GM23338 (cell line): ENCODE data around the gene IDH2. TPM values are rescaled to one million over a fixed set of nuclear protein-coding genes. Genes with fewer than 3 reads are reported as not detected.

Experiments
- ATAC-seq: fragments of 200-7000 bp; cut with Tn5 transposase; 3 replicates; pipeline ENCODE4 v1.9.1; 2020
- DNase-seq: peaks from one replicate; pipeline ENCODE4 v3.0.0-alpha.2; 2015; ENCODE audit warnings: low spot score
- H2AFZ ChIP-seq: fragments of 200-600 bp; sonication (generic); 2 replicates; pipeline ENCODE4 v1.8.0; 2016; ENCODE audit warnings: antibody characterized with exemption, mild to moderate bottlenecking, moderate library complexity
- H3F3A ChIP-seq: fragments of 200-600 bp; sonication (generic); replicated peaks from 2 replicates; pipeline ENCODE4 v1.8.0; 2017; ENCODE audit warnings: antibody characterized with exemption, mixed run types, low read depth
- H3K27ac ChIP-seq: fragments of 200-600 bp; sonication (generic); 2 replicates; pipeline ENCODE4 v1.6.1; 2016; ENCODE audit warnings: low read depth
- H3K27me3 ChIP-seq: fragments of 200-600 bp; sonication (generic); 2 replicates; pipeline ENCODE4 v1.8.0; 2016; ENCODE audit warnings: mild to moderate bottlenecking, mixed run types, moderate library complexity; ENCODE audit not compliant: insufficient read depth
- H3K36me3 ChIP-seq: fragments of 200-600 bp; sonication (generic); 2 replicates; pipeline ENCODE4 v1.8.0; 2016; ENCODE audit warnings: mild to moderate bottlenecking; ENCODE audit not compliant: insufficient read depth
- H3K4me1 ChIP-seq: fragments of 200-600 bp; sonication (generic); 2 replicates; pipeline ENCODE4 v1.8.0; 2016; ENCODE audit warnings: mild to moderate bottlenecking, moderate library complexity; ENCODE audit not compliant: insufficient read depth
- H3K4me2 ChIP-seq: fragments of 200-600 bp; sonication (generic); 2 replicates; pipeline ENCODE4 v1.7.1; 2017; ENCODE audit warnings: mixed run types
- H3K4me3 ChIP-seq: fragments of 200-600 bp; sonication (generic); 2 replicates; pipeline ENCODE4 v1.6.1; 2016; ENCODE audit warnings: mixed run types
- H3K79me2 ChIP-seq: fragments of 200-600 bp; sonication (generic); replicated peaks from 2 replicates; pipeline ENCODE4 v1.8.0; 2017; ENCODE audit warnings: mild to moderate bottlenecking; ENCODE audit not compliant: insufficient read depth
- H3K9me2 ChIP-seq: fragments of 200-600 bp; sonication (generic); 2 replicates; pipeline ENCODE4 v1.8.0; 2017; ENCODE audit not compliant: insufficient read depth
- H4K20me1 ChIP-seq: fragments of 200-600 bp; sonication (generic); replicated peaks from 2 replicates; pipeline ENCODE4 v1.8.0; 2017; ENCODE audit warnings: mild to moderate bottlenecking; ENCODE audit not compliant: insufficient read depth
- H3K27ac Mint-ChIP-seq: 2 replicates; pipeline ENCODE4 v1.8.0; 2020; ENCODE audit warnings: inconsistent platforms, mild to moderate bottlenecking, moderate library complexity, mixed read lengths
- H3K27me3 Mint-ChIP-seq: 3 replicates; pipeline ENCODE4 v1.8.0; 2022; ENCODE audit warnings: low read depth, mild to moderate bottlenecking, moderate library complexity, mixed read lengths, inconsistent platforms; ENCODE audit not compliant: insufficient read depth, poor library complexity
- H3K36me3 Mint-ChIP-seq: 3 replicates; pipeline ENCODE4 v1.8.0; 2021; ENCODE audit warnings: low read depth, mild to moderate bottlenecking, inconsistent platforms, moderate library complexity, mixed read lengths
- H3K4me1 Mint-ChIP-seq: 3 replicates; pipeline ENCODE4 v1.8.0; 2020; ENCODE audit warnings: mild to moderate bottlenecking, inconsistent platforms, mixed read lengths
- H3K4me3 Mint-ChIP-seq: 3 replicates; pipeline ENCODE4 v1.8.0; 2021; ENCODE audit warnings: moderate library complexity, mild to moderate bottlenecking, inconsistent platforms, mixed read lengths
- H3K9me3 Mint-ChIP-seq: 3 replicates; pipeline ENCODE4 v1.8.0; 2020; ENCODE audit warnings: moderate library complexity, mild to moderate bottlenecking, inconsistent platforms, mixed read lengths
- CREB1 ChIP-seq: fragments of 250-450 bp; sonication (Bioruptor Pico); IDR thresholded peaks from 2 replicates; pipeline ENCODE4 v1.5.0; 2020; ENCODE audit warnings: low read depth, mild to moderate bottlenecking, moderate library complexity
- EZH2 ChIP-seq: fragments of 200-600 bp; sonication (generic); IDR thresholded peaks from one replicate; pipeline ENCODE4 v1.8.0; 2017; ENCODE audit warnings: antibody characterized with exemption, mild to moderate bottlenecking, low read depth; ENCODE audit not compliant: unreplicated experiment
- EZH2phosphoT487 ChIP-seq: fragments of 200-600 bp; sonication (generic); IDR thresholded peaks from one replicate; pipeline ENCODE4 v1.8.1; 2018; ENCODE audit warnings: antibody characterized with exemption; ENCODE audit not compliant: unreplicated experiment
- JUNB ChIP-seq: IDR thresholded peaks from one replicate; pipeline ENCODE4 v1.6.1; 2016; ENCODE audit warnings: antibody characterized with exemption; ENCODE audit not compliant: unreplicated experiment
- NANOG ChIP-seq: IDR thresholded peaks from 2 replicates; pipeline ENCODE4 v1.6.1; 2016; ENCODE audit warnings: antibody characterized with exemption, borderline replicate concordance
- POLR2AphosphoS5 ChIP-seq: IDR thresholded peaks from 2 replicates; pipeline ENCODE4 v1.6.1; 2016; ENCODE audit warnings: antibody characterized with exemption, low read depth
- STAT1 ChIP-seq: IDR thresholded peaks from one replicate; pipeline ENCODE4 v1.6.1; 2016; ENCODE audit warnings: antibody characterized with exemption; ENCODE audit not compliant: unreplicated experiment
- ZNF114 ChIP-seq: fragments of 250-450 bp; sonication (Bioruptor Pico); IDR thresholded peaks from 2 replicates; pipeline ENCODE4 v1.5.0; 2020; ENCODE audit warnings: mild to moderate bottlenecking, moderate library complexity
- ZNF331 ChIP-seq: fragments of 250-450 bp; sonication (Bioruptor Pico); IDR thresholded peaks from 2 replicates; pipeline ENCODE4 v1.5.0; 2020; ENCODE audit warnings: low read depth, mild to moderate bottlenecking, moderate library complexity
- polyA plus RNA-seq: library from polyadenylated mRNA; unstranded; fragments of >200 nt; fragmentation: Nextera tagmentation; extraction: Ambion mirVana; gene quantifications from 2 replicates; pipeline ENCODE4 v1.2.1, GENCODE V29; 2016
- total RNA-seq: library from RNA; depleted of rRNA; stranded (reverse); fragments of >200 nt; shearing (Covaris generic); gene quantifications from 2 replicates; pipeline ENCODE4 v1.2.3, GENCODE V29; 2014
- TF ChIP-seq, protein P1 (sequence below): fragments of 250-450 bp; sonication (Bioruptor Pico); IDR thresholded peaks from 2 replicates; pipeline ENCODE4 v1.5.0; 2020; ENCODE audit warnings: mild to moderate bottlenecking, moderate library complexity
- TF ChIP-seq, protein P2 (sequence below): IDR thresholded peaks from one replicate; pipeline ENCODE4 v1.6.1; 2018; ENCODE audit warnings: antibody characterized with exemption; ENCODE audit not compliant: unreplicated experiment
- TF ChIP-seq, protein P3 (sequence below): IDR thresholded peaks from 2 replicates; pipeline ENCODE4 v1.6.1; 2016; ENCODE audit warnings: antibody characterized with exemption
- TF ChIP-seq, protein P4 (sequence below), 2 experiments: fragments of 200-600 bp in 1 of 2; sonication (generic) in 1 of 2; conservative IDR thresholded peaks; 2 replicates each; pipeline versions ENCODE4 v1.5.1 to v1.6.1; 2016 to 2017; ENCODE audit warnings: antibody characterized with exemption in 2 of 2, low read depth in 2 of 2, mild to moderate bottlenecking in 2 of 2, moderate library complexity in 1 of 2

The IDH2 gene
- total and polyA plus RNA-seq, 2 experiments from 2014 or later, result 54.9 to 64.0 TPM

DNA sequence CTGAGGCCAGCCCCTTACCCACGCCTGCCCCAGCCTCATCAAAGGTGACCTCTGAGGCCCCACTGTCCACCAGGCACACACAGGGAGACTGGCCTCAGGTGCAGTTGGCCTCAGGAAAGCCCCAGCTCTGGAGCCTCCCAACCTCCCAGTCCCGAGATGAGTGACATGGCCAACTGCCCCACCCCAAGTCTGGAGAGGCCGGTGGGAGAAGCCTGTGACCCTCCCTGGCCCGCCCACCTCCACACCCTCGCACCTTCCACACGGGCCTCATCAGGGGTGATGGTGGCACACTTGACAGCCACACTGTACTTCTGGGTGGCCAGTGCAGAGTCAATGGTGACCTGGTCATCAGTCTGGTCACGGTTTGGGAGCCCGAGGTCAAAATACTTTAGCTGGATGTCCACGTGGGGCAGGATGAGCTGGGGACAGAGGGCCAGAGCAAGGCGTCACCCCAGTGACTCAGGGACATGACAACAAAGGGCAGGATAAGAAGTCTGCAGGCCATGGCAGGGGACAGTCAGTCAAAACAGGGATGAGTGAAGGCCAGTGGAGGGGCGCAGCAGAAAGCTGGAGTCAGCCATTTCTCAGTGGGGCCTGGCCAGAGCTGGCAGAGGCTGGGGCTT, 11.9 kb downstream of the IDH2 start:
- no peak overlapping the region for H3K27ac ChIP-seq
- no peak for TF ChIP-seq POLR2AphosphoS5
- no peak for TF ChIP-seq STAT1
- no peak for TF ChIP-seq CREB1 (CRISPR knock-in tag)
- TF ChIP-seq, protein P1, sequence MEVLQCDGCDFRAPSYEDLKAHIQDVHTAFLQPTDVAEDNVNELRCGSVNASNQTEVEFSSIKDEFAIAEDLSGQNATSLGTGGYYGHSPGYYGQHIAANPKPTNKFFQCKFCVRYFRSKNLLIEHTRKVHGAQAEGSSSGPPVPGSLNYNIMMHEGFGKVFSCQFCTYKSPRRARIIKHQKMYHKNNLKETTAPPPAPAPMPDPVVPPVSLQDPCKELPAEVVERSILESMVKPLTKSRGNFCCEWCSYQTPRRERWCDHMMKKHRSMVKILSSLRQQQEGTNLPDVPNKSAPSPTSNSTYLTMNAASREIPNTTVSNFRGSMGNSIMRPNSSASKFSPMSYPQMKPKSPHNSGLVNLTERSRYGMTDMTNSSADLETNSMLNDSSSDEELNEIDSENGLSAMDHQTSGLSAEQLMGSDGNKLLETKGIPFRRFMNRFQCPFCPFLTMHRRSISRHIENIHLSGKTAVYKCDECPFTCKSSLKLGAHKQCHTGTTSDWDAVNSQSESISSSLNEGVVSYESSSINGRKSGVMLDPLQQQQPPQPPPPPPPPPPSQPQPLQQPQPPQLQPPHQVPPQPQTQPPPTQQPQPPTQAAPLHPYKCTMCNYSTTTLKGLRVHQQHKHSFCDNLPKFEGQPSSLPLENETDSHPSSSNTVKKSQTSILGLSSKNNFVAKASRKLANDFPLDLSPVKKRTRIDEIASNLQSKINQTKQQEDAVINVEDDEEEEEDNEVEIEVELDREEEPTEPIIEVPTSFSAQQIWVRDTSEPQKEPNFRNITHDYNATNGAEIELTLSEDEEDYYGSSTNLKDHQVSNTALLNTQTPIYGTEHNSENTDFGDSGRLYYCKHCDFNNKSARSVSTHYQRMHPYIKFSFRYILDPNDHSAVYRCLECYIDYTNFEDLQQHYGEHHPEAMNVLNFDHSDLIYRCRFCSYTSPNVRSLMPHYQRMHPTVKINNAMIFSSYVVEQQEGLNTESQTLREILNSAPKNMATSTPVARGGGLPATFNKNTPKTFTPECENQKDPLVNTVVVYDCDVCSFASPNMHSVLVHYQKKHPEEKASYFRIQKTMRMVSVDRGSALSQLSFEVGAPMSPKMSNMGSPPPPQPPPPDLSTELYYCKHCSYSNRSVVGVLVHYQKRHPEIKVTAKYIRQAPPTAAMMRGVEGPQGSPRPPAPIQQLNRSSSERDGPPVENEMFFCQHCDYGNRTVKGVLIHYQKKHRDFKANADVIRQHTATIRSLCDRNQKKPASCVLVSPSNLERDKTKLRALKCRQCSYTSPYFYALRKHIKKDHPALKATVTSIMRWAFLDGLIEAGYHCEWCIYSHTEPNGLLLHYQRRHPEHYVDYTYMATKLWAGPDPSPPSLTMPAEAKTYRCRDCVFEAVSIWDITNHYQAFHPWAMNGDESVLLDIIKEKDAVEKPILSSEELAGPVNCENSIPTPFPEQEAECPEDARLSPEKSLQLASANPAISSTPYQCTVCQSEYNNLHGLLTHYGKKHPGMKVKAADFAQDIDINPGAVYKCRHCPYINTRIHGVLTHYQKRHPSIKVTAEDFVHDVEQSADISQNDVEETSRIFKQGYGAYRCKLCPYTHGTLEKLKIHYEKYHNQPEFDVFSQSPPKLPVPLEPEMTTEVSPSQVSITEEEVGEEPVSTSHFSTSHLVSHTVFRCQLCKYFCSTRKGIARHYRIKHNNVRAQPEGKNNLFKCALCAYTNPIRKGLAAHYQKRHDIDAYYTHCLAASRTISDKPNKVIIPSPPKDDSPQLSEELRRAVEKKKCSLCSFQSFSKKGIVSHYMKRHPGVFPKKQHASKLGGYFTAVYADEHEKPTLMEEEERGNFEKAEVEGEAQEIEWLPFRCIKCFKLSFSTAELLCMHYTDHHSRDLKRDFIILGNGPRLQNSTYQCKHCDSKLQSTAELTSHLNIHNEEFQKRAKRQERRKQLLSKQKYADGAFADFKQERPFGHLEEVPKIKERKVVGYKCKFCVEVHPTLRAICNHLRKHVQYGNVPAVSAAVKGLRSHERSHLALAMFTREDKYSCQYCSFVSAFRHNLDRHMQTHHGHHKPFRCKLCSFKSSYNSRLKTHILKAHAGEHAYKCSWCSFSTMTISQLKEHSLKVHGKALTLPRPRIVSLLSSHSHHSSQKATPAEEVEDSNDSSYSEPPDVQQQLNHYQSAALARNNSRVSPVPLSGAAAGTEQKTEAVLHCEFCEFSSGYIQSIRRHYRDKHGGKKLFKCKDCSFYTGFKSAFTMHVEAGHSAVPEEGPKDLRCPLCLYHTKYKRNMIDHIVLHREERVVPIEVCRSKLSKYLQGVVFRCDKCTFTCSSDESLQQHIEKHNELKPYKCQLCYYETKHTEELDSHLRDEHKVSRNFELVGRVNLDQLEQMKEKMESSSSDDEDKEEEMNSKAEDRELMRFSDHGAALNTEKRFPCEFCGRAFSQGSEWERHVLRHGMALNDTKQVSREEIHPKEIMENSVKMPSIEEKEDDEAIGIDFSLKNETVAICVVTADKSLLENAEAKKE (CRISPR knock-in tag), result no peak
- no peak for TF ChIP-seq EZH2phosphoT487
- TF ChIP-seq, protein P2, sequence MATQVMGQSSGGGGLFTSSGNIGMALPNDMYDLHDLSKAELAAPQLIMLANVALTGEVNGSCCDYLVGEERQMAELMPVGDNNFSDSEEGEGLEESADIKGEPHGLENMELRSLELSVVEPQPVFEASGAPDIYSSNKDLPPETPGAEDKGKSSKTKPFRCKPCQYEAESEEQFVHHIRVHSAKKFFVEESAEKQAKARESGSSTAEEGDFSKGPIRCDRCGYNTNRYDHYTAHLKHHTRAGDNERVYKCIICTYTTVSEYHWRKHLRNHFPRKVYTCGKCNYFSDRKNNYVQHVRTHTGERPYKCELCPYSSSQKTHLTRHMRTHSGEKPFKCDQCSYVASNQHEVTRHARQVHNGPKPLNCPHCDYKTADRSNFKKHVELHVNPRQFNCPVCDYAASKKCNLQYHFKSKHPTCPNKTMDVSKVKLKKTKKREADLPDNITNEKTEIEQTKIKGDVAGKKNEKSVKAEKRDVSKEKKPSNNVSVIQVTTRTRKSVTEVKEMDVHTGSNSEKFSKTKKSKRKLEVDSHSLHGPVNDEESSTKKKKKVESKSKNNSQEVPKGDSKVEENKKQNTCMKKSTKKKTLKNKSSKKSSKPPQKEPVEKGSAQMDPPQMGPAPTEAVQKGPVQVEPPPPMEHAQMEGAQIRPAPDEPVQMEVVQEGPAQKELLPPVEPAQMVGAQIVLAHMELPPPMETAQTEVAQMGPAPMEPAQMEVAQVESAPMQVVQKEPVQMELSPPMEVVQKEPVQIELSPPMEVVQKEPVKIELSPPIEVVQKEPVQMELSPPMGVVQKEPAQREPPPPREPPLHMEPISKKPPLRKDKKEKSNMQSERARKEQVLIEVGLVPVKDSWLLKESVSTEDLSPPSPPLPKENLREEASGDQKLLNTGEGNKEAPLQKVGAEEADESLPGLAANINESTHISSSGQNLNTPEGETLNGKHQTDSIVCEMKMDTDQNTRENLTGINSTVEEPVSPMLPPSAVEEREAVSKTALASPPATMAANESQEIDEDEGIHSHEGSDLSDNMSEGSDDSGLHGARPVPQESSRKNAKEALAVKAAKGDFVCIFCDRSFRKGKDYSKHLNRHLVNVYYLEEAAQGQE, result no peak
- TF ChIP-seq EZH2, result no peak
- no peak for TF ChIP-seq ZNF114 (CRISPR knock-in tag)
- no peak for TF ChIP-seq ZNF331 (CRISPR knock-in tag)
- TF ChIP-seq, protein P3, sequence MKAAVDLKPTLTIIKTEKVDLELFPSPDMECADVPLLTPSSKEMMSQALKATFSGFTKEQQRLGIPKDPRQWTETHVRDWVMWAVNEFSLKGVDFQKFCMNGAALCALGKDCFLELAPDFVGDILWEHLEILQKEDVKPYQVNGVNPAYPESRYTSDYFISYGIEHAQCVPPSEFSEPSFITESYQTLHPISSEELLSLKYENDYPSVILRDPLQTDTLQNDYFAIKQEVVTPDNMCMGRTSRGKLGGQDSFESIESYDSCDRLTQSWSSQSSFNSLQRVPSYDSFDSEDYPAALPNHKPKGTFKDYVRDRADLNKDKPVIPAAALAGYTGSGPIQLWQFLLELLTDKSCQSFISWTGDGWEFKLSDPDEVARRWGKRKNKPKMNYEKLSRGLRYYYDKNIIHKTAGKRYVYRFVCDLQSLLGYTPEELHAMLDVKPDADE, result no peak
- no peak for TF ChIP-seq JUNB
- TF ChIP-seq NANOG, result no peak
- TF ChIP-seq, protein P4, sequence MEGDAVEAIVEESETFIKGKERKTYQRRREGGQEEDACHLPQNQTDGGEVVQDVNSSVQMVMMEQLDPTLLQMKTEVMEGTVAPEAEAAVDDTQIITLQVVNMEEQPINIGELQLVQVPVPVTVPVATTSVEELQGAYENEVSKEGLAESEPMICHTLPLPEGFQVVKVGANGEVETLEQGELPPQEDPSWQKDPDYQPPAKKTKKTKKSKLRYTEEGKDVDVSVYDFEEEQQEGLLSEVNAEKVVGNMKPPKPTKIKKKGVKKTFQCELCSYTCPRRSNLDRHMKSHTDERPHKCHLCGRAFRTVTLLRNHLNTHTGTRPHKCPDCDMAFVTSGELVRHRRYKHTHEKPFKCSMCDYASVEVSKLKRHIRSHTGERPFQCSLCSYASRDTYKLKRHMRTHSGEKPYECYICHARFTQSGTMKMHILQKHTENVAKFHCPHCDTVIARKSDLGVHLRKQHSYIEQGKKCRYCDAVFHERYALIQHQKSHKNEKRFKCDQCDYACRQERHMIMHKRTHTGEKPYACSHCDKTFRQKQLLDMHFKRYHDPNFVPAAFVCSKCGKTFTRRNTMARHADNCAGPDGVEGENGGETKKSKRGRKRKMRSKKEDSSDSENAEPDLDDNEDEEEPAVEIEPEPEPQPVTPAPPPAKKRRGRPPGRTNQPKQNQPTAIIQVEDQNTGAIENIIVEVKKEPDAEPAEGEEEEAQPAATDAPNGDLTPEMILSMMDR (conservative IDR thresholded peaks at IDR 0.05; ENCODE audit: low read depth in 2 of 2), result no peak
- Mint-ChIP-seq H3K4me1 (peaks cover 3% of the 10 kb centered on the region), H3K36me3 (peaks cover 52% of the 10 kb centered on the region), H3K27me3 (peaks cover 19% of the 10 kb centered on the region), H3K9me3 (peaks cover 13% of the 10 kb centered on the region), H3K4me3 (no peak overlapping the region), H3K27ac (no peak overlapping the region)
- ATAC-seq (no peak), DNase-seq (no peak)
- no peak overlapping the region for H3K4me3 ChIP-seq
- no peaks in the 10 kb centered on the region; the same call in 1 of the 2 replicates for H3K9me2 ChIP-seq
- H3K79me2 ChIP-seq, result no peaks in the 10 kb centered on the region
- H4K20me1 ChIP-seq, result peaks cover 3% of the 10 kb centered on the region; the same call in 1 of the 2 replicates
- H3K36me3 ChIP-seq, result no peaks in the 10 kb centered on the region
- H3K4me1 ChIP-seq, result no peaks in the 10 kb centered on the region
- no peaks in the 10 kb centered on the region; the same call in 1 of the 2 replicates for H3F3A ChIP-seq
- H3K4me2 ChIP-seq, result no peak overlapping the region
- no peak overlapping the region for H2AFZ ChIP-seq
- H3K27me3 ChIP-seq, result no peaks in the 10 kb centered on the region
